ENCODE data around the gene DOK7. TPM values are rescaled to one million over a fixed set of nuclear protein-coding genes. Genes with fewer than 3 reads are reported as not detected.
A peak's percentile ranks its signal among the peaks of the same experiment; 100 is the strongest.

The DOK7 gene
- total RNA-seq, 2 donors from 2014 or later: 0.24 to 0.70 TPM

DNA sequence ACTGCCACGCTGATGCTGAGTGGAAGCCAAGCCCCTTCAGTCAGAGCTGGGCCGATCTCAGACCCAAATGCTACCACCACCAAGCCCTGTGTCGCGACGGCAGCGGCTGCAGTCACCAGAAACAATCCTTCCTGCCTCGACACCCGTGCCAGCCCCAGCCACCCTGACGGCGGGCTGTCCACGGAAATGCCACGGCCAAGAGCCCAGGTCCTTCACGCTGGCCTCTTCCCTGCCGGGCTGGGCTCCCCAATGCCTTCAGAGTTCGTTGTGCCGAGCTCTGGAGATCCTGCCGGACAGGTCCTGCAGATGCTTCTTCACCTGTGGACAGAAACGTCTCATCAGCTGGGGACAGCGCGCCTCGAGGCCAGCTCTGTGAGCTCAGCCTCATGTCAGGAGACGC is 49.6 kb downstream of the DOK7 start:
- DNase-seq: no peak
- ATAC-seq: no peak
- intact Hi-C loops (cut with DNase I, micrococcal nuclease): no loop called here

DNA sequence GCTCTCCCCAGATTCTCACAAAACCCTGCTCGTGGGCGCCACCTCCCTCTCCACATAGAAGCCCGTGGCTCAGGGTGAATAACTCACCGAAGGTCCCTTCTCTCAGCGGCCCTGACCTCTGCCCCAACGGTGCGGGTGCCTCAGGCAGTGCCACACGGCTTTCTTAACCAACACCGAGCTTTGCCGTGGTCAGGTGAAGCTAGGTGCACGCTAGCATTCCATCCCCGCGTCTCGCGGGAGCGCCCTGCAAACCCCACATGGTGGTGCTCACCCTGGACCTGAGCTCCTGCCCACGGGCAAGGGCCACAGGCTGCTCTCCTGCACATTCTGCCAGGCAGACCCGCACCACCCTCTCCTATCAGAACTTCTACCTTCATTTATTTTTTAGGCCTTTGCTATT is 50.7 kb downstream of the DOK7 start:
- ATAC-seq: no peak
- intact Hi-C loops (cut with DNase I, micrococcal nuclease): no loop called here
- DNase-seq: no peak

DNA sequence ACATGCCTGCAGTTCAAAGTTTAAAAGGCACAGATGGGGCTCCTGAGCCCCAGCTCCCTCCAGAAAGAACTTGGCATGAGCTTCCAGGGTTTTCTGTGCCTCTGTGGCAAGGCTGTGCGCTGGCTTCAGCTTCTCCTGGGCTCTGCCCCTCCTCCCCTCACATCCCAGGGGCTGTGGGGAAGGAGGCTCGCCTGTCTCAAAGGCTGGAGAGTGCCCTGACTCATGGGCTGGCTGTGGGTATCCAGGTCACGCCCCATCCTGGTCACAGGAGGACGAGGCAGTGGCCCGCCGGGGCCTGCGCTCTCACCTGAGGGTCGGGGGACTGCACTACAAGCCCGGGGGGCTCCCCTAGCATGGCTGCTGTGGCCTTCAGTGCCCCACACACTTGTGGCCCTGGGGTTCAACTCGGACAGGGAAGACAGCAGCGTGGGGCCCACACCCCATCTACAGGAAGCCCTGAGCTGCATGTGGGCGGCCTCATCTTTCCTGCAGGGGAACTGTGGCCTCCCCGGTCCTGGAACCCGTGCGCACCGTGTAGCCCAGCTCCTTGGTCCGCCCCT is 51.2 kb downstream of the DOK7 start:
- intact Hi-C loops (cut with DNase I, micrococcal nuclease): no loop called here
- DNase-seq (no peak), ATAC-seq (no peak)

DNA sequence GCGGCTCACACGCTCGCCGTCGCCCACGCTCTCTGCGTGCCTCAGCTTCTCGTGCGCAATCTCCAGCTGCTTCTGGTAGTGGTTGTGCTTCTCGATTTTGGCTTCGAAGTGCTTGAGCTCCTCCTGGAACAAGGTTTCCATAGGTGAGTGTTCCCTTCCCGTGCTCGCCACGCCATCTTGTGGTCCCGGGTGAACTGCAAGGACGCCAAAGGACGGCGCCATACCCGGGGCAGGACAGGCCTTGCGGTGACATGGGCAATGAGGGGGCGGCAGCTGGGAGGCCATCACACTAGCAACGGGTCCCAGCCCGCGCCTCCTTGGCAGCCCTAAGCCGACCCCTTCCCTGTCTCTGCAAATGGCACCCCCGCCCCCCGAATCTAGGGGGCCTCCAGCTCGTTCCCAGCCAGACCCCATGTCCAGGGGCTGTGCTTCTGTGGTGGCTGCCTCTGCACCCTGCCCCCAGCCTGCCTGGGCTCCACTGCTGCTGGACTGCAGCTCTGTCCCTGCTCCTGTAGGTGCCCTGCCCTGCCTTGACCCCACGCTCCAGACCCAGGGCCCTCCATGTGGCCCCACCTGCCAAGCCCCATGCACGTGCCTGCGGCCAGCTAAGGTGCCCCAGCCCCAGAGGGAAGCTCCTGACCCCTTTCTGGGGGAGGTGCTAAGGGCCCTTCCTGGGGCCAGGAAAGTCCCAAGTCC is 51.8 kb downstream of the DOK7 start:
- intact Hi-C loops (cut with DNase I, micrococcal nuclease): no loop called here
- no peak for DNase-seq
- ATAC-seq: peak; percentile 14

DNA sequence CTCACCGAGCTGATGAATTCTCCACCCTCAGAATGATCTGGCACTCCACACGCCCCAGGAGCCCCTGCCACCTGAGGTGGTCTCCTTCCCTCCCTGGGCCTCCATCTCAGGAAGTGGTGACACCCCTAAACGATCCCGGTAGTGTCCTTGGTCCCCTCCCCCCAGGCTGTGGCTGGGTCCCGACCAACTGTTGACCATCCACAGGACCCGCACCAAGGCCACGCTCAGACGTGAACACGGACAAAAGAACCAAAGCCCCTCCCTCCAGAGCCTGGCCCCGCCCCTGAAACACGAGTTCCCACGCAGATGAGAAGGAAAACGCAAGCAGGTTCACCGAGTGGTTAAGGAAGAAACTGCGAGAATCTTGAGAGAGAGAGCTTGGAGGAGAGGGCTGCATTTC is 52.5 kb downstream of the DOK7 start:
- DNase-seq: no peak
- intact Hi-C loops (cut with DNase I, micrococcal nuclease): no loop called here
- ATAC-seq: no peak

DNA sequence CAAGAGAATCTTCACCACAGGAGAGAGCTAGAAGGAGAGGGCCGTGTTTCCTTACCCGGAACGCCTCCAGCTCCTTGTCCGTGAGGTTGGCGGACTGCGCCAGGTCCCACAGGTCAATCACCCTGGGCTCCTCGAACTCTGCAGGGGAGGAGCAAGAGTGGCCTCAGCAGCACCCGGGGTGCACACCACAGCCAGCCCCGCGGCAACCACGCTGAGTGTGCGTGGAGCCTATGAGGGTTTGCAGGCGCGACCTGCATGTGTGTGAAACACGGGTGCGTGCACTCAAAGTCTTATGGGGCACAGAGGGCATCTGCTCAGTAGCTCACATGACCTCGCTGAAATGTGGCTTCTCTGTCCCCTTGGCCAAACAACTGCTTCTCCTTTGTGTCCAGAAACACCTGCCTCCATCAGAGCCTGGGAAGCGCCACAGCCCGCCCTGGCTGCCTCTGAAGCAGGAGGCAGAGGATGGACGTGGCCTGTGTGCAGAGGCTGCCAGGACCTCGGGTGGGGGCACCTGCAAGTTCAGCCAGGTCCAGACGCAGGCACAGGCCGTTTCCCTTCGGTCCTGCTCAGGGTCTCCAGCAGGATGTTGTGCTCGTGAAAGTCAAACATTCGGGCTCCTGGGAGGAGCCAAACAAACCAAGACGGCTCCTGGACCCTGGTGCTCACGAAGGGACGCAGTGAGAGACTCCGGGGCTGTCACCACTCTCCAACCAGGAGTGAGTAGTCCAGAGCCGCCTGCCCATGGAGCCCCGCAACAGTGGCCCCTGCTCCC is 53.1 kb downstream of the DOK7 start:
- DNase-seq (no peak), ATAC-seq (no peak)
- intact Hi-C loops (cut with DNase I, micrococcal nuclease): no loop called here

DNA sequence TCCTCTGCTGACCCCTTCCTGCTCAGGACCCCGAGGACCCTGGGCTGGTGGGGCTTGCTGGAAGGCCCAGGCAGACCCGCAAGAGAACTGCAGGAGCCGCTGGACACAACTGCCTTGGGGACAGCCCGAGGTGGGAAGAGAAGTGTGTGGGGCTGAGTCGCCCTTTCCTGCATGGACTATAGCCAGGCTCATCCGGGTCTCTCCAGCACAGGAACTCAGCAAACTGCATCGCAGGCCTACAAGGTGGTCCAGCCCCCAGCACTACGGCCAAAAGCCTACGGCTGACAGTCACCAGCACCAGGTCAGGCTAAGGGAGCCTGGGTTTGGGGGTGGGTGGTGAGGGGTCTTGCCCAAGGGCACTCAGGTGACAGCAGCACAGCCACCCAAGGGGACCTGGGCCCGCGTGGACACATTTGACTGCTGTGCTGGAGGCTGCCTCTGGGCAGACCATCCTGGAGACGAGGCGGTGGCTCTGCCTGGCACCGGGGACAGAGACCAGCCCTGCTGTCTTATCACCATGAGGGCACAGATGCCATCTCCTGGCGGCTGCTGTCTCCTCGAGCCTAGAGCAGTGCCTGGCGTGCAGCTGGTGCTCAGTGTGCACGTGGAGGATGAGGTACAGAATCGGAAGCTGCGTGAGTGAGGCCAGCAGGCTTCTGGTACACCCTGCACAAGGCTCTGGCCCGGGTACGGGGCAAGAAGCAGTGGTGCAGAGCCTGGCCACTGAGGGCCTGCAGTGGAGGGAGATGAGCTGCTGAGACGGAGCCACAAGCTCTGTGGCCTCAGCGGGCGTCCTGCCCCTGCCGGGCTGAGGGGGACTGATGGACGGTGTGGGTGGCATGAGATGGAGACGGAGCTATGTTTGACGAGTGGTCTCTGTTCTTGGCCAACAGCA is 54.0 kb downstream of the DOK7 start:
- ATAC-seq: no peak
- DNase-seq: no peak
- intact Hi-C loops (cut with DNase I, micrococcal nuclease): no loop called here

DNA sequence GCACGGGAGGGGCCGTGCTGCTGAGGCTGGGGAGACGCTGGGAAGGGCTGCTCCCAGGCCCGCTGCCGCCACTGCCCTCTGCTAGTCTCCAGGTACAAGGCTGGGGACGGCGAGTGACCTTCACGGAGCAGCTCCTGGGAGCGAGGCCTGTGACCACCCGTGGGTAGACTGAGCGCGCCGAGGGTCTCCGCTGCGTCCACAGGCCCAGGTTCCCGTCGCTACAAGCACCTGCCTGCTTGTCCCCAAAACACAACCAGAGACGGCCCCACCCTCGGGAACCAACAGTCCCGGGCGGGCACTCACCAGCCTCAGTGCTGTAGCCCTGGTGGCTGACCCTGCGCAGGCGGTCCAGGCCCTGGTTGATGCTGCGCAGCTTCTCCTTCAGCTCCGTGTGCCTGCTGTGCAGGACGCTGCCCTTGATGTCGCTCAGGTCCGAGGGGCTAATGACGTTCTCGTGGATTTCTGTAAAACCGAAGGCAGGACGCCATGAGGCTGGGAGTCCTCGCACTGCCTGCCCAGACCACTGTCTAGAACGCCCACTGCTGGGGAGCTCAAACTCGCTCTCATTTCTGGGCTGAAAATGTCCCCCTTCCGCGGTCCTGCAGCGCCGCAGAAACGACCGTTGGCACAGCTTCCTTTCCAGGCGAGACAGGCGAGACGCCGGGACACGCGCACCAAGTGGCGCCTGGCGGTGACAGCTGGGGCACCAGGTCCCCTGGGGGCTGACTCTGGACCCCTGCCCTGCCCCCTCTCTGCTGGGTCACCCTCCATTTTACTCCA is 54.8 kb downstream of the DOK7 start:
- intact Hi-C loops (cut with DNase I, micrococcal nuclease): no loop called here
- ATAC-seq (no peak), DNase-seq (peak; percentile 4 to 14)

DNA sequence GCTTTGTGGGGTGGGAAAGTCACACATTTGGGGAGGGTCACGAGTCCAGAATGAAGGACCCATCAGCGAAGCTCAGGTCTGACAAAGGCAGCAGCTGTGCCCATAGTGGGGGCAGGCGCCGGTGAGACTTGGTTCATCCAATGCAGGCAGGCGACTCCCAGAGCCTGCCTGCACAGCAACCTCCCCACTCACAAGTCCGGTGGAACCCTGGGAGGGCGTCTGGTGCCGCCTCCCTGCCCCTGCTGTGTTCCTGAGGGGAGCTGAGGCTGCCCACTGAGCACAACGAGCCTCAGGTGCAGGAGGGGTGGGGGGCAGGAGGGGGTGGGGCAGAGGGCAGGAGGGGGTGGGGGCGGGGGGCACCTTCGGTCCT is 55.4 kb downstream of the DOK7 start:
- ATAC-seq: no peak
- intact Hi-C loops (cut with DNase I, micrococcal nuclease): no loop called here
- DNase-seq: peak in 1 of 2 donors; percentile 15

DNA sequence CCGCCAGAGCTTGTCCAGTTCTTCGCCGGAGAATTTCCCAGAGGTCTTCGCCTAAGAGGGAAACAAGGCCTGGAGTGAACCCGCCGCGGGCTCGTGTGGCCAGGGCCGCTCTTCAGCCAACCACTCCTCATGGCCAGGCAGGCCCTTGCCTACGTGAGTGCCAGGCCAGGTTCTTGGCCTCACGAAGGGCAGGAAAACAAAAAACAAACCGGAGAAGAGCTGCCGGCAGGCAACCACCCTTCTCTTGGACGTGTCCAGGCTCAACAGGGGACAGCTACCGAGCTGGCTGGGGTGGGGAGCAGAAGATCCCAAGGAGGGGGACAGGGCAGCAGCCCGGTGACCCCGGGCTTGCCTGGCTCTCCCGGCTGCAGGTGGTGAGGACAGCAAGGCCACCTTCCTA is 55.8 kb downstream of the DOK7 start:
- DNase-seq (no peak), ATAC-seq (no peak)
- intact Hi-C loops (cut with DNase I, micrococcal nuclease): no loop called here

DNA sequence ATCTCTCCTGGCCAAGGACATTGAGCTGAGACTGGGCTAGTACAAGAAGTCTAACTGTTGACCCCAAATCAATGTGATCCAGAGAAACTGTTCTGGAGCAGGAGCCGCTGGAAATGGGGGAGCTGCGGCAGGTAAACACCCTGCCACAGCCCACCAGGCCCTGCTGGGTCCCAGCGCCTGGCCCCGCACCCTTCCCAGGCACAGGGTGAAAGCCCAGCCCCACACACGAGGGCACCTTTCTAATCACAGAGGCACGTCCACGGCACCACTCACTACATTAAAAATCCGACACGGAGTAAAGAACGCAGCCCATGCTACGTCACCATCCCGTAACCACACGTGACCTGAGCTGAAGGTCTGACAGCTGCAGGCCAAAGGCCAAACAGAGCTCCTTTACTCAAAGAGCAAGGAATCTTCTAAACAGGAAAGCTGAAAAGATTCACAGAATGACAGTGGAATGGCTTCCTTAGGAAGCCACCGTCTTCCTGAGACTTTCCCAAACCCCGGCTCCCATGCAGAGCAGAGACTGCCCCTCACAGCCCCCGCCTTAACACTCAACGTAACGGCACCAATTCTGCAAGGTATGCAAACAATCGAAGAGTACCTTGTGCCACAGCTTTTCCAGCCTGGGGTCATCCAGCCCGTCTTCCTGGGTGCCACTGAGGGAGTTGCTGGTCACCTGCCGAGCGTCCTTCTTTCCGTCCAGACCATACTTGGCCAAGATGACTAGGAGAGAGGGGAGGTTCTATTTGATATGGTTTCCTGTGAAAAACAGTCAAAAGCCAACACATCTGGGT is 56.6 kb downstream of the DOK7 start:
- DNase-seq: peak in 1 of 2 donors; percentile 11
- intact Hi-C loops (cut with DNase I, micrococcal nuclease): no loop called here
- no peak for ATAC-seq

DNA sequence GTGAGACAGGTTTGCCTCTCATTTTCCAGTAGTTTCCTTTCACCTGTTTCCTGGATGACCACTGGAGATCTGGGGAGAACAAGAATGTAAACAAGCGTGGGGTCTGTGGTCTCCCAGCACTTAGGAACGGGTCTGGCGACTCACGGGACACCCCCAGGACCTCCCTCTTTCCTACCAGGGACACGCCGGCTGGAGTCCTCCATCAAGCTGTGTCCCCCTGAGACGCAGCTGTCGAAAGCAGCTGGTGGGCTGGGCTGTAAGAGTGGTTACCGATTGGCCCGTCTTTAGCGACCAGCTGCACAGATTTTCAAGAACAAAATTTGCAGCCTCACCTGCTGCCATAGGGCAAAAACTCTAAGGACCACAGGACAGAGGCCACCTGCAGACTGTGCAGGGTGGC is 57.2 kb downstream of the DOK7 start:
- intact Hi-C loops (cut with DNase I, micrococcal nuclease): no loop called here
- no peak for DNase-seq
- no peak for ATAC-seq

DNA sequence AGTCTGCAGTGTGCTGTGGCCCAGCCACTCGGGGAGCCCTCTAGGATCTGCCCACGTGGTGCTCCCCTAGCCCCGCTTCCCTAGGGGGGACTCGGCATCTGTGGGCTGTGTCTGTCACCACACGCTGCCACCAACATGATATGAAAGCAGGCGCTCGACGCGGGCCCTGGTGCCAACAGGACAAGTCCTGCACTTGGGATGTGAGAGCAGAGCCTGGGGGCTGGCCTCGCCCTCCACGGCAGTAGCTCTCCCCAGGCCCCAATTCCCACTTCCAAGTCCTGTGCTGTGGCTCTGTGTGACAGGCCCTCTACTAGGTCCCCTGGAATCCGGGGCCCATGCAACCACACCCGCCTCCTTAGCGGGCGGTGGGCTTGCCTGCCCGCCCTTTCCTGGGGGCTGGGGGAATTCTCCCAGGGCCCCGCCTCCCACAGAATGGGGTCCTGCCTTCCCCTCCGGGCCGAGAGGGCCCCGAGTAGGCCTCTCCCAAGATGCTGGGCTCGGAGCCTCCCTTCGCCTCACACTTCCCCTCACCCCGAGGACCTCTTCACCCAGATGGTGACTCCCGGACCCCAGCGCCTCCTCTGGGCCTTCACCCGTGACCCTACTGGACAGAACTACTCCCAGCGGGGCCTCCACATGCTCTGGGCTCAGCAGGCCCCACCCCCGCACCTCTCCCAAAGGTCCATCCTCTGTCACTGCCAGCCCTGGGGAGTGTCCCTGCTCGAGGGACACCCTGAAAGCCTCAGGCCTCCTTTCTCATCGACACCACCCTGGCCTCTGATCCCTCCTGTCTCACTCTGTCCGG is 57.9 kb downstream of the DOK7 start:
- ATAC-seq (no peak), DNase-seq (peak in 1 of 2 donors; percentile 16)
- intact Hi-C loops (cut with DNase I, micrococcal nuclease): no loop called here

DNA sequence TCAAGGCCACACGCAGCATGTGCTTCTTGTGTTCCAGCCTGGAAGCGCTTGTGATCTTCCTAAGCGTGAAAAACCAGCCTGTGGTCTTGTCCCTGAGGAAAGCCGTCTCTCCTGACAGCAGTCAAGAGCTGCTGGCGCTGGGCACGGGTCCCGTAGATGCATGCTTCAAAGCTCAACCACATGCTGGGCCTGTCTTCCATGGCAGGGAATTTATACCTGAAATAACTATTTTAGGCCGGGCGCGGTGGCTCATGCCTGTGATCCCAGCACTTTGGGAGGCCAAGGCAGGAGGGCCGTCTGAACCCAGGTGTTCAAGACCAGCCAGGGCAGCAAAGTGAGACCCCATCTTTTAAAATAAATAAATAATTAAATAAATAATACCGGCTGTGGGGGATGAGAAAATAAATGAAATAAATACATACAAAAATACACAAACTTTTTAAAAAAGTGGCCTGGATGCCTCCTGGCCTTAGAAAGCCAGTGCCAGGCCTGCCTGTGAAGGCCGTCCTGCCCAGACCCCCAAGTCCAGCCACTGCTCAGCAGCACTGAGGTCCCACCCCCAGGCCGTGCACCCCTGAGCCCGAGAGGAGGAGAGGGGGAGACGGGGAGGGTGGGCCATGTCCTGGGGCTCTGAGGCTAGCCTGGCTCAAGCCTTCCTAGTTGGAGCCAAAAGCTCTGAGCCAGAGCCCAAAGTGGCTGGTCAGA is 58.7 kb downstream of the DOK7 start:
- intact Hi-C loops (cut with DNase I, micrococcal nuclease): no loop called here
- no peak for ATAC-seq
- DNase-seq: peak in 1 of 2 donors; percentile 13

DNA sequence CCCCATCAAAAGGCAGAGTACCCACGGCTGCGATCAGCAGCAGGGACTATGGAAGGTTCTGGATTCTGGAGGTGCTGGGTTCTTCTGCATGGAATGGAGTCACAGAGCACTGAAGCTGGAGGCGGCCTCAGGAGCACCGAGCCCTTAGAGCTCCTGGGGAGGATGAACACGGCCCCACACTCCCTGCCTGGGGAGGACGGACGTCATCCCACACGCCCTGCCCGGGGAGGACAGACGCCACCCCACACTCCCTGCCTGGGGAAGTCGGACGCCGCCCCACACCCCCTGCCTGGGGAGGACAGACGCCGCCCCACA is 59.2 kb downstream of the DOK7 start:
- ATAC-seq (no peak), DNase-seq (no peak)
- intact Hi-C loops (cut with DNase I, micrococcal nuclease): no loop called here

DNA sequence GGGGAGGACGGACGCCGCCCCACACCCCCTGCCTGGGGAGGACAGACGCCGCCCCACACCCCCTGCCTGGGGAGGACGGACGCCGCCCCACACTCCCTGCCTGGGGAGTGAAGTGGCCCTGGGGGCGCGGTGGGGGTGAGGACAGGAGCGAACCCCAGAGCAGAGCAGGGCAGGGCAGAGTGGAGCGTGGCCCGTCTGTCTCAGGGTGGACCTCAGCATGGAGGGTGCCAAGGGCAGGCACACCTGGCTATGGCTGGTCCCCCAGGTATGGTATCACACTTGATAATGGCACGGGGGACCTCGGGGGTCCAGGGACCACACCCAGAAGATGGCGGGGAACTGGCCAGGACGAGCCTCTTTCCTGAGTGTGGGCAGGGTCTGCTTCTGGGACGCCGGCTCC is 59.5 kb downstream of the DOK7 start:
- DNase-seq (no peak), ATAC-seq (no peak)
- intact Hi-C loops (cut with DNase I, micrococcal nuclease): no loop called here

DNA sequence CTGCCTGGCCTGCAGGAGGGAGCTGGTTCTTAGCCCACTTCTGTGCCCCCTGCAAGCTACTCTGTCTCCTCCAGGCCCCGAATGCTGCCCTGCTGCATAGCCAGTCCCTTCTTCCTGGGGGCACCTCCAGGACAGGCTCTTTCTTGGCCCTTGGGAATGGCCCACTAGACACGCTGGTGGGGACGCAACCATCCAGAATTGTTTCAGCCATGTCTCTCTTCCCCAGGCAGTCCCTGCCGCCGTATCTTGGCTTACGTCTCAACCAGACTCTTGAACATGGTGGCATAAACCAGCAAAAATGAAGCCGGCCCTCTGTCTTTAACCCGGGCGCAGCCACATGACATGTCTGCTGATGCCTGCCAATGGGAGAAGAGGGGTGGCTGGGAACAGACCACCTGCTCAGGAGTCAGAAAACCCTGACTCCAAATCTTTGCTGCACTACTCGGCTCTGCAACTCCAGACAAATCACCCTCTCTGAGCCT is 60.1 kb downstream of the DOK7 start:
- peak in 1 of 2 donors; percentile 16 for DNase-seq
- ATAC-seq: no peak
- intact Hi-C loops (cut with DNase I, micrococcal nuclease): no loop called here

All from left colon (tissue), 2 donors.